ENCODE data around the gene DUSP28.

DUSP28 gene

DNA sequence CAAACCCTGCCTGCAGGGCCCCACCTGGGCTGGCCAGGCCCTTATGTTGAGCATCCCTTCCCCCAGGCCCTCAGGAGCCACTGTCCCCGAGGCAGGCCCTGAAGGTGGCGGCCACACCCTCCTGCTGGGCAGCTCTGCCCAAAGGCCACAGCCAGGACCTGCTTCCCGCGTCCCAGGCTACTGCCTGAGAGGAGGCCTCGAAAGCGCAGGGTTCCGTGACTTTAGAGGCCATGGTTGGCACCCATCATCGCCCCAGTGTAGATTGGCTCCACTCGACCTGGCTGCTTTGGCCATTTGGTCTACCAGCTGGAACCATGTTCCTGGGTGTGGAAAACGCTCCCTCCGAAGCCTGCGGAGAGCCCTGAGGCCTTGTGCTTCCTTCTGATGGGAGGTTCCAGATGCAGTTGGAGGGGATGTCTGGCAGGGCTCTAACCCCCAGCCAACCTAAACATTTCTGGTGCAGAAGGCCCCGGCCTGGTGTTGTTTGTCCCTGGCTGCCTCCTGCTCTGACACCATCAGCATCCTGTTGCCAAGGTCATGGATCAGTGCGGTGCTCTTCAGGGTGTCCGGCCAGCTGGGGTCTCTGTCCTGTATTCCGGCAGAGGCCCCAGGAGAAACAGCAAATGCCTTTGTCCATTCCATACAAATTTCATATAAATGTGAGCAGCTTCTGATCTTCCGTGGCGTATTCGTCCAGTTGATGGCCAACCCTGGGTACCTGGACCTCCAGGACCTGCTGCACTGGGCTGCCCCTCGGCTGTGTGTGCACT, 41.1 kb downstream of the DUSP28 start:
- Histone ChIP-seq H3K27me3 (ENCODE audit: control insufficient read depth in 1 of 2, insufficient read depth in 2 of 2, low read length in 2 of 2) (no peaks in the 10 kb centered on the region), H3K9me3 (ENCODE audit: control insufficient read depth in 2 of 2, low read length in 2 of 2) (no peaks in the 10 kb centered on the region), H3K4me1 (ENCODE audit: control insufficient read depth, insufficient read depth, low read length) (peaks cover 13% of the 10 kb centered on the region), H3K9ac (ENCODE audit: low read length in 2 of 2) (no peak overlapping the region), H3K36me3 (ENCODE audit: control insufficient read depth in 2 of 2, insufficient read depth in 2 of 2, low read length in 2 of 2) (peaks cover 0 to 10% of the 10 kb centered on the region in 2 donors), H3K4me3 (ENCODE audit: low read length in 2 of 2) (no peak overlapping the region), H3K27ac (ENCODE audit: low read length) (no peak overlapping the region)

DNA sequence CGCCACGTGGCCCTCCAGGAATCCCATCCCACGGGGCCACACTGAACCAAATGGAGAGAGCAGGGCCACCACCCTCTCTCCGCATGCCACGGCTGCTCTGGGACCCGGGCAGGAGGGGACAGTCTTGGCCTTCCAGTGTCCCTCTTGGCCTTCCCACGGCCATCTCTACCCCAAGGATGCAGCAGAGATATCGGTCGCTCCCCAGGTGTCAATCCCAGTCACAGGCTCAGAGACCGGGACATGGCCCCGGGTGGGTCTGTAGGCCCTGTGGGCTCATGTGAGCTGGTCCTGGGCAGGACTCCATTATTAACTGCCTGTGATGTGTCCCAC, 41.6 kb downstream of the DUSP28 start:
- Histone ChIP-seq H3K4me1 (ENCODE audit: control insufficient read depth, insufficient read depth, low read length) (peaks cover 8% of the 10 kb centered on the region), H3K27me3 (ENCODE audit: control insufficient read depth in 1 of 2, insufficient read depth in 2 of 2, low read length in 2 of 2) (no peaks in the 10 kb centered on the region), H3K4me3 (ENCODE audit: low read length in 2 of 2) (no peak overlapping the region), H3K9ac (ENCODE audit: low read length in 2 of 2) (no peak overlapping the region), H3K9me3 (ENCODE audit: control insufficient read depth in 2 of 2, low read length in 2 of 2) (no peaks in the 10 kb centered on the region), H3K27ac (ENCODE audit: low read length) (no peak overlapping the region), H3K36me3 (ENCODE audit: control insufficient read depth in 2 of 2, insufficient read depth in 2 of 2, low read length in 2 of 2) (peaks cover 0 to 10% of the 10 kb centered on the region in 2 donors)

DNA sequence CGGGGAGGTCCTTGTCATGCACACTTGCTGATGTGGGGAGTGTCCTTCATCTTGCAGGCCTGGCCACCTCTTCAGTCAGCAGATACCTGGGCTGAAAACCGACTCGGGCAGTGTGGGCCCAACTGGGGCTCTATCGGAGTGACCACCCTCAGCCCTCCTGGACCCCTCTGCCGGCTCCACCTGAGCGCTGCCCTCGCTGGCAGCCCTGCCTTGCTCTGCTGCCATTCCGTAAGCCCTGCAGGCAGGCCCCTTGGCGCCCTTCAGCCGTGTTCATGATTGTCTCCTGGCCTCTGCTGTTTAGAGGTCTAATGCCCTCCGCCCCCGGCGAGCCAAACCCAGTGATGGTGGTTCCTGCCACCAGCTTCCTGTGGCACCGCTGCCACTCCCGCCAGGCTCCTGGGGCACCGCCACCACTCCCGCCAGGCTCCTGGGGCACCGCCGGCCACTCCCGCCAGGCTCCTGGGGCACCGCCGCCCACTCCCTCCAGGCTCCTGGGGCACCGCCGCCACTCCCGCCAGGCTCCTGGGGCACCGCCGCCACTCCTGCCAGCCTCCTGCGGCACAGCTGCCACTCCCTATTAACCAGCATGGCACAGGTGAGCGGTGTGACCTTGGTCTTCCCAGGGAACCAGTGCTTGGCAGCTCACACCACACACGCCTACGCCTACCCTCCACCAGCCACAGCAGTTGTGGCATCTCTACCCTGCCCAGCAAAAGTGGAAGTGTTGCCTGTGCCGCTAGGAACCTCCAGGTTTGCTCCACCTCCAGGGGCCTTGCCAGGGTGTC, 42.3 kb downstream of the DUSP28 start:
- no peak overlapping the region for H3K27ac ChIP-seq (ENCODE audit: low read length)
- peaks cover 0 to 10% of the 10 kb centered on the region in 2 donors for H3K36me3 ChIP-seq (ENCODE audit: control insufficient read depth in 2 of 2, insufficient read depth in 2 of 2, low read length in 2 of 2)
- H3K27me3 ChIP-seq (ENCODE audit: control insufficient read depth in 1 of 2, insufficient read depth in 2 of 2, low read length in 2 of 2), result no peaks in the 10 kb centered on the region
- H3K4me3 ChIP-seq (ENCODE audit: low read length in 2 of 2), result no peak overlapping the region
- H3K4me1 ChIP-seq (ENCODE audit: control insufficient read depth, insufficient read depth, low read length), result peaks cover 3% of the 10 kb centered on the region
- H3K9me3 ChIP-seq (ENCODE audit: control insufficient read depth in 2 of 2, low read length in 2 of 2), result no peaks in the 10 kb centered on the region
- H3K9ac ChIP-seq (ENCODE audit: low read length in 2 of 2), result no peak overlapping the region

DNA sequence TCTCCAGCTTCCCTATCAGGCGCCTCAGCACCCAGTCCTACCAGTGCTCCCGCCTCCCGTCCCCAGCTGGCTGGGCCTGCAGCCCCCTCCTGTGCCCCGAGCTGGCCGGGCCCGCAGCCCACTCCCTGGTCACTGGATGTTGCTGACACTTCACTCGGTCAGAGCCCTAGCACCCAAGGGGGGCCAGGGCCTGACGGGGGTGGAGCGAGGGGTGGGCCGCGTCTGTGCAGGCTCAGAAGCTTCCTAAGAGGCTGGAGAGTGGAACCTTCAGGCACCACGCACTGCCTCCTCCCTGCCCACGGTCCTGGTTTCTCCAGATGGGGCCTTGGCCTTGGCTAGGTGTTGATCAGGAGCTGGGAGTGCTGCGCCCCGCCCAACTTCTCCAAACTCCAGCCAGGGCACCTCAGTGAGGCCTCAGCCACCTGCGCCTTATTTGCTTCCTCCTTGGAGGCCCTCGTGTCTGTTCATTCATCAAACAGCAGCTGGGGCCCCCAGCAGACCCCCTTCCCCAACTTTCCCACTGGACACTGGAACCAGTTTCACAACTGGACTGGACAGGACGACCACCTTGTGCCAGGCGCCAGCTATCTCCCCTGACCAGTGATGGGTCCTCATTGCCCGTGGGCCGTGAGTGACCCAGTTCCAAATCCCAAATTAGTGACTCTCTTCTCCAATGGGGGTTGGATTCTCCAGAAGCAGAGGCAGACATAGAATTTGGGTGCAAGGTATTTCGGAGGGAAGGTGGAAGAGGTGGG, 43.1 kb downstream of the DUSP28 start:
- H3K27me3 ChIP-seq (ENCODE audit: control insufficient read depth in 1 of 2, insufficient read depth in 2 of 2, low read length in 2 of 2), result no peaks in the 10 kb centered on the region
- H3K9me3 ChIP-seq (ENCODE audit: control insufficient read depth in 2 of 2, low read length in 2 of 2), result no peaks in the 10 kb centered on the region
- no peak overlapping the region for H3K4me3 ChIP-seq (ENCODE audit: low read length in 2 of 2)
- peaks cover 0 to 8% of the 10 kb centered on the region in 2 donors for H3K36me3 ChIP-seq (ENCODE audit: control insufficient read depth in 2 of 2, insufficient read depth in 2 of 2, low read length in 2 of 2)
- H3K9ac ChIP-seq (ENCODE audit: low read length in 2 of 2), result no peak overlapping the region
- H3K4me1 ChIP-seq (ENCODE audit: control insufficient read depth, insufficient read depth, low read length), result peaks cover 2% of the 10 kb centered on the region
- no peak overlapping the region for H3K27ac ChIP-seq (ENCODE audit: low read length)

DNA sequence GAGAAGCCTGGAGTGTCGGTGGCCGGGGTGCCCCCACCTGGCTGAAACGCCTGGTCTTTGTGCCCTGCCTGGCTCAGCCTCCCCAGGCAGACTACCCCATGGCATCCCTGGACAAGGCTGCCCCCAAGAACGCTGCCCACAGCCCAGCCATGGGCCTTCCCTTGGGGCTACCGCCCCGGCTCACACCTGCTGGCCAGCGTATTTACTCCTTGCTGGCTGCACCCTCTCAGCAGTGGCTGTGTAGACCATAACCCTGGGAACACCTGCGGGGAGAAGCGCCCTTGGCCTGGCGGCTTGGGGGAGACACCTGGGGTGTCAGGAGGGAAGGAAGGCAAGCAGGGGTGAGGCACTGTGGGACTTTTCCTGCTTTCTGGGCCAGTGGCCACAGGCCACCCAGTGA, 43.7 kb downstream of the DUSP28 start:
- H3K4me1 ChIP-seq (ENCODE audit: control insufficient read depth, insufficient read depth, low read length), result no peaks in the 10 kb centered on the region
- no peaks in the 10 kb centered on the region for H3K27me3 ChIP-seq (ENCODE audit: control insufficient read depth in 1 of 2, insufficient read depth in 2 of 2, low read length in 2 of 2)
- H3K36me3 ChIP-seq (ENCODE audit: control insufficient read depth in 2 of 2, insufficient read depth in 2 of 2, low read length in 2 of 2), result peaks cover 0 to 6% of the 10 kb centered on the region in 2 donors
- no peak overlapping the region for H3K9ac ChIP-seq (ENCODE audit: low read length in 2 of 2)
- no peak overlapping the region for H3K4me3 ChIP-seq (ENCODE audit: low read length in 2 of 2)
- no peaks in the 10 kb centered on the region for H3K9me3 ChIP-seq (ENCODE audit: control insufficient read depth in 2 of 2, low read length in 2 of 2)
- H3K27ac ChIP-seq (ENCODE audit: low read length), result no peak overlapping the region

DNA sequence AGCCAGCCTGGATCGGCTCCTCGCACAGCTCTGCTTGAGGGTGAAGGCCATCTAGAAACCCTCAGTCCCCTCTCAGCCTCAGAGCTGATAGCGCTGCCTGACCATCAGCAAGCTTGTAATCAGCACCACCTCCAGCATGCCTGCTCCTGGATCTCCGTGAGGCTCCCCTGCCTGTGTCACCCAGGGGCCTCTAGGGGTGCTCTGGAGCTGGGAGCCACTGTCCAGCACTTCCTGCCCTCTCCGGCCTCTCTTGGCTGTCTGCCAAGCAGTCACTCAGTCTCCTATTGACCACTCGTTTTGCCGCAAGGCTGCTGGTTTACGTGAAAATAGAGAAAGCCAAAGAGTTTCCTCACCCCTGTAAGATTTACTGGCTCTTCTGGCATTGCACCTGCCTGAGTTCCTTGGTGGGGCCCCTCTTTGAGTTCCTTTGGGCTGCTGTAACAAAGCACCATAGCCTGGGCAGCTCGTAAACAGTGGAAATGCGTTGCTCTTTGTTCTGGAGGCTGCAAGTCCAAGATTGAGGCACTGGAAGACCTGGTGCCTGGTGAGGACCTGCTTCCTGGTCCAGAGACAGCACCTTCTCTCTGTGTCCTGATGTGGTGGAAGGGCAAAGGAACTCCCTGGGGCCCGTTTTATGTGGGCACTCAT, 44.3 kb downstream of the DUSP28 start:
- no peak overlapping the region for H3K27ac ChIP-seq (ENCODE audit: low read length)
- H3K4me1 ChIP-seq (ENCODE audit: control insufficient read depth, insufficient read depth, low read length), result no peaks in the 10 kb centered on the region
- peaks cover 0 to 3% of the 10 kb centered on the region in 2 donors for H3K36me3 ChIP-seq (ENCODE audit: control insufficient read depth in 2 of 2, insufficient read depth in 2 of 2, low read length in 2 of 2)
- H3K4me3 ChIP-seq (ENCODE audit: low read length in 2 of 2), result no peak overlapping the region
- no peak overlapping the region for H3K9ac ChIP-seq (ENCODE audit: low read length in 2 of 2)
- H3K27me3 ChIP-seq (ENCODE audit: control insufficient read depth in 1 of 2, insufficient read depth in 2 of 2, low read length in 2 of 2), result no peaks in the 10 kb centered on the region
- no peaks in the 10 kb centered on the region for H3K9me3 ChIP-seq (ENCODE audit: control insufficient read depth in 2 of 2, low read length in 2 of 2)

DNA sequence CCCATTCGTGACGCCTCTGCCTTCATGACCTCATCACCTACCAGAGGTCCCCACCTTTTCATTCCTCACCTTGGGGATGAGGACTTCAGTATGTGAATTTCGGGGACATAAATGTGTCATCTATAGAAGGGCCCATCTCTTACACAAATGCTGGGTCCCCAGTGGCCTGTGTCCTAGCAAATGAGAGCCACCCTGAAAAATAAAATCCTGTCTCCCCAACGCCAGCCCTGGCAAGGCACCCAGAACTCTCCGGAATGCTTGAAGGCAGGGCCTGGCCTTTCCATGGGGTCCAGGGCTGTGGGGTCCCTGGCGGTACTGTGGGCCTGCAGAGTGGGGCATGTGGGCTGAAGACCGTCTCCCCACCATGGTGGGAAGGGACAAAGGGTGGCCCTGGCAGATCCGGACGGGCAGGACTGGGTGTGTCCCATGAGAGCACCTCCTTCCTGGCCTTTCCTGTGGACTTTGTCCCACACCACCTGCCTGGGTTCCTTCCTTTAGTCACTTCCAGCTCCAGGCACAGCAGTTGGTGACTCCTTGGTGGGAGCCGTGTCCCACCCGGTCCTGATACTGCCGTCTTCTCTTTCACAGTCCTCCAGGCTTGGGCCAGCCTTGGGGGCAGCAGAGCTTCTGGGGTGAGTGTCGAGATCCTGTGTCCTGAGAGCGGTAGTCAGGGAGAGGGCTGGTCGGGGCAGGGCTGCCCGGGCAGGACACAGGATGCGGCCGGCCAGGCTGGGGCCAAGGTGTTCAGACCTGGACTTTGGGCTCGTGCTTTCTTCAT, 45.0 kb downstream of the DUSP28 start:
- H3K27ac ChIP-seq (ENCODE audit: low read length), result no peak overlapping the region
- no peak overlapping the region for H3K4me3 ChIP-seq (ENCODE audit: low read length in 2 of 2)
- no peaks in the 10 kb centered on the region for H3K4me1 ChIP-seq (ENCODE audit: control insufficient read depth, insufficient read depth, low read length)
- no peaks in the 10 kb centered on the region for H3K9me3 ChIP-seq (ENCODE audit: control insufficient read depth in 2 of 2, low read length in 2 of 2)
- H3K27me3 ChIP-seq (ENCODE audit: control insufficient read depth in 1 of 2, insufficient read depth in 2 of 2, low read length in 2 of 2), result no peaks in the 10 kb centered on the region
- peaks cover 0 to 3% of the 10 kb centered on the region in 2 donors for H3K36me3 ChIP-seq (ENCODE audit: control insufficient read depth in 2 of 2, insufficient read depth in 2 of 2, low read length in 2 of 2)
- no peak overlapping the region for H3K9ac ChIP-seq (ENCODE audit: low read length in 2 of 2)

DNA sequence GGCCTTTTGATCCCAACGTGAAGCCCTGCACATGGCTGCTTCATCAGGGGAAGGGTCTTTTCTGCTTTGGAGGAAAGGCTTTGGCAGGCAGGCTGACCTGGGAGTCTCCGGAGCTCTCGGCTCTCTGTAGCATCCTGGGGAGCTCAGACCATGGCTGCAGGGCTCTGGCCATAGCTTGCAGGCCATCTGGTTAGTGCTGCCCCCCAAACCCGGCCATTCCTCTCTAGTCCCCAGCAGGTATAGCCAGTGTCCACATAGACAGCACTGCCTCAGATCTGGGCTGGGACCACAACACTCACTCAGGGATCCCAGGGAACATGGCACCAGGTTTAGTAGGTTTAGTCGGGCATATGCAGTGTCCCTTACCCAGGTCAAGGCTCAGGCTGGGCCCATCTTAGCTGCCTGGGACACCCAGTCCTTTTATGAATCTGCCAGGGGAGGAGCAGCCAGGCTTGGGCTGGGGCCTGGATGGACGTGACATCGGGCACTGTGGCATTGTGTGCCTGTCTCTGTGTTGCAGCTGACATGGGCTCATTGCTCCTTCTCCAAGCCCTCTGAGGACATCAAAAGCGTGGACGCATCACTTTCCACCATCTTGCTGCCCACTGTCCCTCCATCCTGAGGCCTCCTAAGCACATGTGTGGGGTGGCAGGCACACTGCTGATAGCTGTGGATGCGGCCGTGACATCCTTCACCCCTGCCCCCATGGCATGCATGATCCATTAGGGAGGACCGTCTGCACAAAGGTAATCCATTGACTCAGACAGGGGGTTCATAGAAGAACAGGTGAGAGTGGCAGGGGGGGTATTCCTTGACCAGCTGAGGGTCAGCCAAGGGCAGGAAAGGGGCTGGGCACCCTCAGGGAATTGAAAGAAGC, 45.9 kb downstream of the DUSP28 start:
- no peaks in the 10 kb centered on the region for H3K9me3 ChIP-seq (ENCODE audit: control insufficient read depth in 2 of 2, low read length in 2 of 2)
- no peak overlapping the region for H3K9ac ChIP-seq (ENCODE audit: low read length in 2 of 2)
- H3K4me3 ChIP-seq (ENCODE audit: low read length in 2 of 2), result no peak overlapping the region
- H3K36me3 ChIP-seq (ENCODE audit: control insufficient read depth in 2 of 2, insufficient read depth in 2 of 2, low read length in 2 of 2), result no peaks in the 10 kb centered on the region
- H3K4me1 ChIP-seq (ENCODE audit: control insufficient read depth, insufficient read depth, low read length), result no peaks in the 10 kb centered on the region
- no peak overlapping the region for H3K27ac ChIP-seq (ENCODE audit: low read length)
- no peaks in the 10 kb centered on the region for H3K27me3 ChIP-seq (ENCODE audit: control insufficient read depth in 1 of 2, insufficient read depth in 2 of 2, low read length in 2 of 2)

DNA sequence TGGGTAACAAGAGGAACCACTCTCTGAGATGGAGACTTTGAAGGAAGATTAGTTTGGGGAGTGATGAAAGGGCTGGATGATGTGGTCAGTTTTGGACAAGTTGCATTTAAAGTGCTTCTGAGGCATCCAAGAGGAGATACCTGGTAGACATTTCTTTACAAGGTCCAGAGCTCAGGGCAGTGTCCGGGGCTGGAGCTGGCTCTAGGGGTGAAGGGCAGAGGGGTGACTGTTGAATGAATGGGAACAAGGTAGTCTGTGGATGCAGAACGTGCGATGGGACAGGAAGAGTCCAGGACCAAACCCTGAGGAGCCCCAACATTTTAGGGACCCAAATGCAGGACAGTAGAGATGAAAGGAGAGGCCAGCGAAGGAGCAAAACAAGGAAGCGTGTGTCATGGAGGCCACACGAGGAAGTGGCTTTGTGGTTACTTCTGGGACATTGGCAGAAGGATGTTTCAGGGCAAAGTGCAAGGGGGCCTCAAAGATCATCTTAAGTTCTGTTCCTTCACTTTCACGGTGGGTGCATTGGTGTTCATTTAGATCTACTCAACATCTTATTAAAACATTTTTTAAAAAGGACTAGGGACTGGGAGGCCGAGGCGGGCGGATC, 51.5 kb downstream of the DUSP28 start:
- Histone ChIP-seq H3K36me3 (ENCODE audit: control insufficient read depth in 2 of 2, insufficient read depth in 2 of 2, low read length in 2 of 2) (no peaks in the 10 kb centered on the region), H3K4me1 (ENCODE audit: control insufficient read depth, insufficient read depth, low read length) (no peaks in the 10 kb centered on the region), H3K27me3 (ENCODE audit: control insufficient read depth in 1 of 2, insufficient read depth in 2 of 2, low read length in 2 of 2) (no peaks in the 10 kb centered on the region), H3K9ac (ENCODE audit: low read length in 2 of 2) (no peak overlapping the region), H3K27ac (ENCODE audit: low read length) (no peak overlapping the region), H3K9me3 (ENCODE audit: control insufficient read depth in 2 of 2, low read length in 2 of 2) (no peaks in the 10 kb centered on the region), H3K4me3 (ENCODE audit: low read length in 2 of 2) (no peak overlapping the region)

Data from stomach smooth muscle (tissue), 2 donors.